ENCODE data around the gene ATP6AP1. TPM values are rescaled to one million over a fixed set of nuclear protein-coding genes. Genes with fewer than 3 reads are reported as not detected.

The ATP6AP1 gene
- total and polyA plus RNA-seq, 9 of the 15 experiments (the other 6 are each of a cell fraction or from before 2014, with no cell fraction given) = 8.3 to 90.5 (median 52.9) TPM

DNA sequence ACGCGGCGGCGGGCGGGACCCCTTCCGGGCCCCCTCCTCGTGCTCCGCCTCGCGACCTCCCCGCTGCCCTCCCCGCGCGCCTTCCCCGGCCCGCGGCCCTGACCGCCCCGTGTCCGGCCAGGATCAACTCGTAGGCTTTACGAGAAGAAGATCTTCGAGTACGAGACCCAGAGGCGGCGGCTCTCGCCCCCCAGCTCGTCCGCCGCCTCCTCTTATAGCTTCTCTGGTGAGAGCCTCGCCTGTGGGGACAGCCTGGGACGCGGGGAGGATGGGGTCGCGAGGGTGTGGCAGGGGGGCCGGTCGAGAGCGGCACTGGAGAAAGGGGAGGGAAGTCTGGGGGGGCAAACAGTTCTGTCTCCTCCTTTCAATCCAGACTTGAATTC, 48.9 kb upstream of the ATP6AP1 start (continued):
- TF ChIP-seq REST (IDR thresholded peaks at IDR 0.05; ENCODE audit: borderline replicate concordance) (no peak), REST (CRISPR knock-in tag; IDR thresholded peaks at IDR 0.05; ENCODE audit: low read depth) (0 out of 2 replicates have a peak, but pooled peaks have one; percentile 48), KDM5B (IDR thresholded peaks at IDR 0.05; ENCODE audit: insufficient replicate concordance, low read depth, low read length) (no peak), COPS2 (conservative IDR thresholded peaks at IDR 0.05) (no peak), GATAD2B (IDR thresholded peaks at IDR 0.05; ENCODE audit: borderline replicate concordance) (no peak), FUS (optimal IDR thresholded peaks at IDR 0.05; ENCODE audit: low read depth, low read length) (no peak), ZNF24 (IDR thresholded peaks at IDR 0.05) (no peak), ZBTB7A (IDR thresholded peaks at IDR 0.05; ENCODE audit: borderline replicate concordance, control insufficient read depth, low read depth, low read length) (peak; percentile 5; the same call in 1 of the 2 replicates), MBD1 (CRISPR knock-in tag; IDR thresholded peaks at IDR 0.05) (no peak), ZNF561 (CRISPR knock-in tag; conservative IDR thresholded peaks at IDR 0.05) (no peak), DACH1 (IDR thresholded peaks at IDR 0.05; ENCODE audit: partially characterized antibody) (no peak), RBM14 (IDR thresholded peaks at IDR 0.05; ENCODE audit: borderline replicate concordance, insufficient read depth, low read depth, low read length) (0 out of 2 replicates have a peak, but pooled peaks have one; percentile 63), ZBTB5 (IDR thresholded peaks at IDR 0.05) (no peak), EGR1 (conservative IDR thresholded peaks at IDR 0.05) (no peak), NFE2L1 (tag; IDR thresholded peaks at IDR 0.05; ENCODE audit: borderline replicate concordance, low read depth) (no peak)

Data from K562 (cell line).